ENCODE results near the gene EFNA2. TPM values are rescaled to one million over a fixed set of nuclear protein-coding genes. Genes with fewer than 3 reads are reported as not detected.

The EFNA2 gene
- total RNA-seq, 1 experiment from 2014 or later: not detected

GRCh38 chr19:1267477-1268225 lies 18.0 kb upstream of the EFNA2 start:
- H3F3A ChIP-seq (ENCODE audit: low read length, unreplicated experiment): no peaks in the 10 kb centered on the region
- no peaks in the 10 kb centered on the region for H3K9me3 ChIP-seq (ENCODE audit: low read length)
- H3K27me3 ChIP-seq (ENCODE audit: low read length): no peaks in the 10 kb centered on the region
- no peak overlapping the region for H3K27ac ChIP-seq (ENCODE audit: low read length)
- H3K9me2 ChIP-seq (replicated peaks; ENCODE audit: low read length): no peaks in the 10 kb centered on the region
- ATAC-seq (no peak), DNase-seq (no peak)
- H3K9ac ChIP-seq (ENCODE audit: low read length): no peak overlapping the region
- H3K4me1 ChIP-seq (ENCODE audit: insufficient read depth, low read length): peaks cover 64% of the 10 kb centered on the region
- ChIA-PET CTCF (interaction anchor here (3.8 kb wide), 1 partner anchor 23 kb away, joined by 124 read pairs; no protein-coding TSS in a partner anchor), POLR2A (ENCODE audit: unreplicated experiment) (no interaction called here)
- H3K4me3 ChIP-seq (ENCODE audit: low read length): peak overlapping the region; percentile 67
- no TSS peak for BruUV-seq (replicated peaks)
- no peak for TF ChIP-seq CTCF (conservative IDR thresholded peaks at IDR 0.05; ENCODE audit: low read depth, low read length)
- TF ChIP-seq EZH2phosphoT487 (IDR thresholded peaks at IDR 0.05; ENCODE audit: borderline replicate concordance, low read length): no peak
- no peak for TF ChIP-seq EZH2 (IDR thresholded peaks at IDR 0.05; ENCODE audit: low read length, unreplicated experiment)
- peaks cover 31% of the 10 kb centered on the region for H3K79me2 ChIP-seq (ENCODE audit: low read length)
- peak overlapping the region; percentile 96 for H3K4me2 ChIP-seq (ENCODE audit: low read length)
- H3K36me3 ChIP-seq (ENCODE audit: low read depth, low read length): no peaks in the 10 kb centered on the region; the same call in 1 of the 2 replicates
- intact Hi-C loops (cut with micrococcal nuclease): no loop called here
- no peaks in the 10 kb centered on the region for H4K20me1 ChIP-seq (ENCODE audit: low read length)
- H2AFZ ChIP-seq (ENCODE audit: low read length): peak overlapping the region; percentile 67; the same call in 1 of the 2 replicates

GRCh38 chr19:1268226-1269064 lies 17.2 kb upstream of the EFNA2 start:
- Histone ChIP-seq H3K9ac (ENCODE audit: low read length) (no peak overlapping the region), H3F3A (ENCODE audit: low read length, unreplicated experiment) (no peaks in the 10 kb centered on the region), H3K79me2 (ENCODE audit: low read length) (peaks cover 39% of the 10 kb centered on the region), H3K4me3 (ENCODE audit: low read length) (no peak overlapping the region), H3K36me3 (ENCODE audit: low read depth, low read length) (no peaks in the 10 kb centered on the region; the same call in 1 of the 2 replicates), H2AFZ (ENCODE audit: low read length) (no peak overlapping the region), H3K27ac (ENCODE audit: low read length) (no peak overlapping the region), H3K27me3 (ENCODE audit: low read length) (no peaks in the 10 kb centered on the region), H3K4me2 (ENCODE audit: low read length) (peak overlapping the region; percentile 98), H3K9me2 (replicated peaks; ENCODE audit: low read length) (no peaks in the 10 kb centered on the region), H3K9me3 (ENCODE audit: low read length) (no peaks in the 10 kb centered on the region), H3K4me1 (ENCODE audit: insufficient read depth, low read length) (peaks cover 64% of the 10 kb centered on the region), H4K20me1 (ENCODE audit: low read length) (no peaks in the 10 kb centered on the region)
- DNase-seq (no peak), ATAC-seq (no peak)
- BruUV-seq (replicated peaks): no TSS peak
- ChIA-PET CTCF (interaction anchor here (0.6 to 3.8 kb wide), 4 partner anchors 11 to 24 kb away, joined by 3 to 124 read pairs (median 10); no protein-coding TSS in a partner anchor), POLR2A (ENCODE audit: unreplicated experiment) (interaction anchor here (0.5 to 1.2 kb wide), 11 partner anchors 10 to 252 kb away, joined by 3 to 29 read pairs (median 6); no protein-coding TSS in a partner anchor)
- TF ChIP-seq EZH2 (IDR thresholded peaks at IDR 0.05; ENCODE audit: low read length, unreplicated experiment): no peak
- no peak for TF ChIP-seq CTCF (conservative IDR thresholded peaks at IDR 0.05; ENCODE audit: low read depth, low read length)
- no peak for TF ChIP-seq EZH2phosphoT487 (IDR thresholded peaks at IDR 0.05; ENCODE audit: borderline replicate concordance, low read length)
- intact Hi-C loops (cut with micrococcal nuclease): loop anchor here (1.0 kb wide), 1 partner anchor 16 kb away; no protein-coding TSS in a partner anchor

Measured in PC-3 (cell line).